SW 1271 (cell line): Measurements from ENCODE around the gene PRKCA.
"Not testable (repeated sequence)": the region's sequence is repeated elsewhere in the genome, so short reads cannot be mapped to it uniquely, and the experiment has no call there.

Experiments used
- DNase-seq, 2 experiments: peaks; one replicate each; lab custom pipeline; 2025; lab: John Stamatoyannopoulos, UW

Gene PRKCA

DNA sequence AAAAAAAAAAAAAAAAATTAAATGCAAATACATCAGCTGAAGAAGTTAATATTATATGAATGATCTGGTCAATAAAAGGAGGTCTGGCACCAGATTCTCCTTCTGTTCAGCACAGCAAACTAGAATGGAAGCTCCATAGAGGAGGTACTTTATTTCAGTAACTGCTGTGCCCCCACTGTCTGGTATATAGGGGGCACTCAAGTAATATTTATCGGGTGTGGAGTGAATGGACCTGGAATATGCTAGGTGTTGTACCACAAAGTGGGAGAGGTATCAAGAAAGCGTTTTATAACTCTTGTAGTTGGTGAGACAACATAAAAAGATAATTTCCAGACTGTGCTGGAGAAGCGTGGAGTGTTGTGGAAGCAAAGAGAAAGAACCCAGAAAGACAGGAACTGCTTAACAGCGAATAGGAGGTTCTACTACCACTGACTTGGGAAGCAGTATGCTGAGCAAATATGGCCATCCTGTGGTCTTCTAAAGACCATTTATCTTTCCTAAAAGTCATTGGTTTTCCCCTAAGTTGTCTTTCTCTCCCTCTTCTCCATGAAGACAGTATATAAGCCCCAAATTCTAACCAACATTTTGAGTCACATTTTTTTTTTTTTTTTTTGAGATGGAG is 12.2 kb upstream of the PRKCA start:
- peak in 1 of 2 experiments; percentile 12 for DNase-seq

DNA sequence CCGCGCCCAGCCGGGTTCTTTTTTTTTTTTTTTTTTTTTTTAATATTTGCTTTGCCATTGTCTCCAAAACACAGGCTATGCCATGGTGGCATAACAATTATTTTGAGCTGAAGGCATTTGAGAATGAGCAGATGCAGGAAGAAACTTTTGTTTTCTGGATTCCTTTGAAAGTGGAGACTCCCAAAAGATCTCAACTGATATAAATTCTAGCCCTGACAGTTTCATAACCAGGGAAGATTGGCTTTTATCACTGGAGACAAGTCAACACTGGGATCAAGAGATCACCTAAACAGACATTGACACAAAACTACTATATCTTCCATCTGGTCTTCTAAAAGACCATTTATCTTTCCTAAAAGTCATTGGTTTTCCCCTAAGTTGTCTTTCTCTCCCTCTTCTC is 10.1 kb upstream of the PRKCA start:
- DNase-seq: no peak

DNA sequence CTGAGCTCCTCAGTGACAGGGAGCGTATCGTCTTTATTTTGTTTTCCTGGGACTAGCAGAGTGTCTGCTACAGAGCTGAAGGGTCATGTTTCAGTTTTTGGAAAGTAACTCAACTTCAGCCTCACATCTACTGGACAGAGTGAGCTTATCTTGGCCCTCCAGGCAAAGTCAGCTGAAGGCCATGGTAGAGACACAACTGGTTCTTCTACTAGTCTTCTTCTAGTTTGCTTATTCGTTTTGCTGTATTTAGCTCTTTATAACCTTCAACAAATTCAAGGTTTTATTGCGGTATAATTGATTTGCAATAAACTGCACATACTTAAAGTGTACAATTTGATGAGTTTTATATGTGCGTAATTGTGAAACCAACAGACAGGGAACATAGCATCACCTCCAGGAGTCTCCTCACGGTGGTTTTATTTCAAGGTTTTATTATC is 6.1 kb upstream of the PRKCA start:
- no peak for DNase-seq

DNA sequence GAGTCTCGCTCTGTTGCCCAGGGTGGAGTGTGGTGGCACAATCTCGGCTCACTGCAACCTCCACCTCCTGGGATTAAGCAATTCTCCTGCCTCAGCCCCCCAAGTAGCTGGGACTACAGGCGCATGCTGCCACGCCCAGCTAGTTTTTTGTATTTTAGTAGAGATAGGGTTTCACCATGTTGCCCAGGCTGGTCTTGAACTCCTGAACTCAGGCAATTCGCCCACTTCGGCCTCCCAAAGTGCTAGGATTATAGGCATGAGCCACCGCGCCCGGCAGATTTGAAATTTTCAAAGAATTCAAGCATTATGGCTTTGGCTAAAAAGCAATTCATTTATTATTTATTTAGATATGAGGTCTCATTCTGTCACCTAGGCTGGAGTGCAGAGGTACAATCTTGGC is 5.0 kb upstream of the PRKCA start:
- DNase-seq: not testable (repeated sequence)

DNA sequence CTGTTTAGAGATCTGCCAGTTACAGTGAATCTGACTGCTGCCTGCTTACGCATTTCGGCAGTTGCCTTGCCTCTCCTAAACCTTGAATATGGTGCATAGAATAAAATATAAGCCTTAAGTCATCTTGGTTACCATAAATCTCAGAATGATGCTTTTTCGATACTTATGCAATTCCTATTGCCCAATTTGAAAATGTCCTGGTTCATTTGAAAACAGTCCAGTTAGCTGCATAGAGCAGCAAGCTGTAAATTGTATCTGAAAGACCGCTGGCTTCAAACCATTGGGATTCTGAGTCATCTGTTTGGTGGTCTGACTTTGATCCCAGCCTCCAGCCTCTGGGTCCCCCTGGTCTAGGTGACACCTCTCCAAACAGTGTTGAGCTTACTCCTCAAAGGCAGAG is 2.7 kb upstream of the PRKCA start:
- DNase-seq: no peak

DNA sequence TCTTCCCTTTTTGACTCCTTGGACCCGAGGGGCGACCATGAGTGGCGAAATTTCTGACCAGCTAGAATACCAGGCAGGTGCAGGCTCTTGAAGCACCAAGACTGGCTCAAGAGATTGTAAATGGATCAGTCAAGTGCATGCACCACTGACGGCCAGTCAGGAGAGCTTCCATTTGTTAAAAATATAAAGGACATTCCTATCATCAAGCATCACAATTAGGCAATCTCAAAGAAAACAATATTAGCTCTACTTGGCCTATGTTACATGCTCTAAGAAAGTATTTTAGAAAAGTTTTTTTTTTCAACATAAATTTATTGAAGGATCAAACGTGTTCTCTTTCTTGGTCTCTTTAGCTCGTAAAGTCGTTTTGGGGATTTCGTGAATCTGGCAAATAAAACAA is 1.5 kb upstream of the PRKCA start:
- DNase-seq: no peak

DNA sequence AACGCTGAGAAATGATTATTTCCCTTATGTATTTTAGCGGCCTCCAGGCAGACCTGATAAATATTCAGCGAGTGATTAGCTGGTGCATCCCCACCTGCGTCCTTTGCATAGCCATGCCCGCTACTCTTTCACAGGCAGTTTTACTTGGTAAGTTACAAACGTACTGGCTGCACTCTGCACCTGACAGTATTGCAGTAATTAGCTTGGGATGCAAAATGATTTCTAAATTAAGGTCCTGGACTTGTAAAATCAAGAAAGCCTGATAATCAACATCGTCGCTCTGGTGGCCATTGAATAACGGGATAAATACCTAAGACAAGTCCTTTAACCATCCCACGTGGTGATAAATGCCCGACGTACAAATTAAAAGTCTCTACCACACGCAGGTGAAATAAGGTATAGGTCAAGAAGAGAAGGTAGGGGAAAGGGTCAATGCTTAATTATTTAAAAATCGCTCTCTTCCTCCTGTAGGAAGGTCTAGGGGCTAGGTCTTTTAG is 998 bp upstream of the PRKCA start:
- no peak for DNase-seq

DNA sequence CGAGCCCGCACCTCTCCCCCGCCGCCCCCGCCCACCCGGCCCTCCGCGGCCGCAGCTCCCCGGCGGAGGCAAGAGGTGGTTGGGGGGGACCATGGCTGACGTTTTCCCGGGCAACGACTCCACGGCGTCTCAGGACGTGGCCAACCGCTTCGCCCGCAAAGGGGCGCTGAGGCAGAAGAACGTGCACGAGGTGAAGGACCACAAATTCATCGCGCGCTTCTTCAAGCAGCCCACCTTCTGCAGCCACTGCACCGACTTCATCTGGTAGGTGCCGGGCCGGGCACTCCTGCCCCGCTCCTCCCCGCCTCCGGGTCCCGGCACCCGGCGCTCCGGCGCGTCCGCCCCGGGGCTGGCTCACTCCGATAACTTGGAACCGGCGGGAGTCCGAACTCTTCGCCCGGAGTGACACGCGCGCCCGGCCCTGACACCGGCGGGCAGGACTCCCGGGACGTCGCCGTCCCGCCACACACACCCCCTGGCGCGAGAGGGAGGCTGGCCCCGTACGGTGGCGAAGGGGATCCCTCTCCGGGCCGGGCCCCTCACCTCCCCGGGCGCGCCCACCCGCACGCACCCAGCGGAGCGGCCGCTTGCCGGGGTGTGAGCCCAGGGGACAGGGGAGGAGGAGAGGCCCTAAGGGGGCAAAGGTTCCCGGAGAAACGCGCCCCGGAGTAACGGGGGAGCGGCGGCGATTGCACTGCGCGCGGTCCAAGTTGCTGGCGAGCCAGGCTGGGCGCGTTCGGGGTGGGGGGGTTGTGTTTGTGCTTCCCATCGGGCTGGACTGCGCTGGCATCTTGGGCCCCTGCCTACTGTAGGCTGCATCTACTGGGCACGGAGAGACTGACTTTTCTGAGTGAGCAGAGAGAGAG is 581 bp downstream of the PRKCA start:
- peak; percentile 40 to 70 for DNase-seq

DNA sequence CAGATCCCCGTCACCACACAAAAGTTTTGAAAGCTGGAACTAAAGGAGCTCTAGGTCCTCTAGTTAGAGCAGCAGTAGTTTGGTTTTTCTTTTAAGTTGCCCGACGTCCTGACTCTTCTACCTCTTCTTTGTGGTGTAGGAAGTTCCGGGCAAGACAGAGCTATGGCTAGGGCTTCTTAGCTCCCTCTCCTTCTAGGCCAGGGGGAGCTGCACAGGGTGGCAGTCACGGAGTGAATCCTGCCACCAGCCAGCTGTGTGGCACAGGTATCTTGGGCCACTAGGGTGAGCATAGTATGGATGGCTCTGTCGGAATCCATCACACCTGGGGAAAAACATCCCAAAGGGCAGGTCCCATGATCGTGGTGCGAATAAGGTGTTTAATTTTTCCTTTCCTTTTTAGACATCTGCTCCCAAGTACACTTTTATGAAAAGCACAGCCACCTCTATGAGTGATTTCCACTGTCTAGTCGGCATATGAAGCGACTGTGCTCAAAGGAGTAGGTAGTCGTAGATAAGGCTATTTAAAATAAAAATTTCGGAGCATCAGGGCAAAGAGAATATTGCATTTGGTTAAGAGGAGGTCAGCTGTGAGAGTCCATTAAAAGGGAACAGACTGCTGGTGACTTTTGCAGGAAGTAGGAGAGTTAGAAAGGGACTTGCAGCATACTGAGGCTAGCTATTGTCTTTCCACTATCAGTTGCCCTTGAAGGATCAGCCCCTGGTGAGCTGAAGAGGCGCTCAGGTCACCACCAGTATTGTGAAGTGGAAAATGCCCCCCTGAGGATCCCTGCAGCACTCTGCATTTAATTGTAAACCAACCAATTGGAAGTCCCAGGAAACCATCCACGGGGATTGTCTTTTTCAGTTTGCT is 2.1 kb downstream of the PRKCA start:
- DNase-seq: peak; percentile 28 to 74

DNA sequence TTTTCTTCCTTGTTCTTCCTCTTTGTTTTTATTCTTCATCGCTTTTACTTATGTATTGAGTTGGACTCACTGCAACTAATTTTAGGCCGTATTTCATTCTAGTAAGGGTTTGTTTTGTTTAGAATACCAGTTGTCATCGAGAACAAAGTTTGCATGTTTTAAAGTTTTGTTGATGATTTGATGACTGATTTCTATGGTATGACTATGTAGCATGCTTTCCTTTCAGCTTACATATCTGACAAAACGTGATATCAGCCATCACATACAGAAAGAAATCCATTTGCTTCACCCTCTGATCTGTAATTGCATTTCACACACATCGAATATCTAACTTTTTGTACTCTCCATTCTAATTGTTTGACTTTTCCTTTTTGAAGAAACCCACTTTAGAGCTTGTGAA is 4.0 kb downstream of the PRKCA start:
- DNase-seq: no peak

DNA sequence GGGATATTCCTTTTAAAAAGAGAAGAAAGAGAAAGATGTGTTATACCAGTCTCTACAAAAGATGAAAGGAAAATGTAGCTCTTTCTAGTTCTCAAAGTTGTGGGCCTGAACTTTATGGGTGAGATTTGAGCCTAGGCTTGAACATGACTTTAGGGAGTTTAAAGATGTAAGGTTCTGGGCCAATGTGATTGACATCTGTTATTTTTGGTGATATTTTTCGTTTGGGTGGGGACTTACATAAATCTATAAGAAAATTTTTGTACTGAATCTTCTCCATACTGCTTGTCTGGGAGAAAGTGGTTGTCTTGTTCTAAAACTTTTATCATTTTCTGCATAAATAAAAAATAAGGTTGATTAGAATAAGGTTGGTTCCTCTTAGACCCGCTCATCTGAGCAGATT is 4.8 kb downstream of the PRKCA start:
- DNase-seq: no peak

DNA sequence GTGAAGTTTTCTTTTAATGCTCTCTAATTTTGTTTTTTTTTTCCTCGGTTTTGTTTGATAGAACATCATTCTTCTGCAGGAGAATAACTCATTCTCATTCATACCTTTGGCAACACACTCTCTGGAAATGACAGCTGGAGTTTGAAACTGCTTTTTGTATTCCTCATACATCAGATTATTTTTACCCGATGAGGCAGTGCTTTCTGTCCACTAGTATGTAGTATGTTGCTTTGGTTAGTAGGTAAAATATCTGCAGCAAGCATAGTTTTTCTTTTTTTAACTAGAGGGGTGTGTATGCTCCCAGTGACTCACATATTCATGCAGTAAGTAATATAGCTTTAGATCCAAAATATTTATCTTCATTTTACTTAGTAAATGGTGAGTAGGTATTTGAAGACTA is 6.4 kb downstream of the PRKCA start:
- DNase-seq: no peak

DNA sequence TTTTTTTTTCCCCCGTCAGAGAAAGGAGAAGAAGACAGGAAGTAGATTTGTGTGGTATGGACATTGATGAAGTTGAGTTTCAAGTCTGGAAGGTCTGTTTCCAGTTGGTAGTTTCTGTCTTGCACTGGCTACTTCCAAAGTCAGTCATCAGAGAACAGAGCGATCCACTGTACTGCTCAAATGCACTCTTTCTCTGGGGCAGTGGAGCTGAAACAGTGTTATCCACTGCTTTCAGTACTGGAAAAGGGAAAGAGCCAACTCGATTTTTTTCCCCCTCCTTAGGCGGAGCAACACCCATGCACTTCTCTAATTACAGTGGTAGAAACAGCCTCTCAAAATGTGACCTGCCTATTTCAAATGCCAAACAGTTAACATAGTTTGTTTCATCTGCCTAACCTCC is 7.4 kb downstream of the PRKCA start:
- no peak for DNase-seq

DNA sequence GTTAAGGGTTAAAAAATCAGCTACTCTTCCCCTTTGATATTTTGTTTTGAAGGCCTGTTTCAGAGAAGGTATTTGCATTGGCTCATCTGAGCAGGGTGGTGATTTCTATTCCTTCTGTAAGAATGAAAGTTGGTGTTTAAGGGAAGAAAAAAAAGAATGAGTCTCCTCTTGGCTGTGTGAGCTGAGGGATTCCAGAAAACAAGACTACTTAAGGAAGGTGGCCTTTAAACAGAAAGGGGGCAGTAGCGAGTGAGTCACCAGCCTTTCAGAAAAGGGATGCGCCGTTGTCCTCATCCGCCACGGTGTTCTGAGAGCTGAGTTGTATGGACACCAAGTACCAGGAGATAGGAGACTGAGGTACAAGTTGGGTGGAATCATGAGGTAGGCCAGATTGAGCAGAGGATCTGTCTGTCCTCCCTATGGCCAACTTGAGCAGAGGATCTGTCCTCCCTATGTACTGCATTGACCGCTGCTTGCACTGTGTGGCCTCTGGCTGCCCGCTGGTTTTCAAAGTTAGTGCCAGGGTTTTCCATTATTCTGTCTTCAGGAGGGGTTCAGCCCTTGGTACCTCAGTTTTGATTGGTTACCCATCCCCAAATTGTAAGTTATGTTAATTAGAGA is 8.2 kb downstream of the PRKCA start:
- no peak for DNase-seq

DNA sequence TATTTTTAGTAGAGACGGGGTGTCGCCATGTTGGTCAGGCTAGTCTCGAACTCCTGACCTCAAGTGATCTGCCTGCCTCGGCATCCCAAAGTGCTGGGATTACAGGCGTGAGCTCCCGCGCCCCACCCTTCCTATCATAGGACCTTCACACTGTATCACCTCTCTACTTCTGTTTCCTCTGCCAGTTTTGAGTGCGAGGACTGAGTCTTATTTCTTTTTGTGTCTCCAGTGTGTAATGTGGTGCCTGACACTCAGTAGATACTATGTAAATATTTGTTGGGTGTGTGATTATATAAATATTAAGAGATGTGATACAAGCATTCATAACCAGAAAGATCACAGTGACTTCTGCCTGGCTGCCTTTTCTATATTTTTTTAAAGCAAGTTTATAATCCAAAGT is 10.5 kb downstream of the PRKCA start:
- DNase-seq: no peak

DNA sequence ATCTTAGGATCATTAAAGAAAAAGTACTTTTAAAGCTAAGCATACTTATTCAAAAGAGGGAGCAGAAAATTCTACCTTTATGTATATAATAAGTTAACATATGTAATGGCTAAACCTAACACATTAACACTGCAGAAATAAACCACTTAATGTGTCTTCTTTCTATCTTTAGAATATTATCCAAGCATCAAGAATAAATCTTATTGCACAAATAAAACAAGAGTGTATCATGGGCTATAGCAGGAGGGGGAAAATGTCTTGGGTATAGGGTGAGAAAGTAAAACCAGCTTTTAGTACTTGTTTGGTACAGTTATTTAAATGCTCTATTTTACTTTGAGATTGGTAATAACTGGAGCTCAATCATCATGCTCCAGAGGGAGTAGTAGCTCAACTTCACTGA is 10.9 kb downstream of the PRKCA start:
- no peak for DNase-seq

DNA sequence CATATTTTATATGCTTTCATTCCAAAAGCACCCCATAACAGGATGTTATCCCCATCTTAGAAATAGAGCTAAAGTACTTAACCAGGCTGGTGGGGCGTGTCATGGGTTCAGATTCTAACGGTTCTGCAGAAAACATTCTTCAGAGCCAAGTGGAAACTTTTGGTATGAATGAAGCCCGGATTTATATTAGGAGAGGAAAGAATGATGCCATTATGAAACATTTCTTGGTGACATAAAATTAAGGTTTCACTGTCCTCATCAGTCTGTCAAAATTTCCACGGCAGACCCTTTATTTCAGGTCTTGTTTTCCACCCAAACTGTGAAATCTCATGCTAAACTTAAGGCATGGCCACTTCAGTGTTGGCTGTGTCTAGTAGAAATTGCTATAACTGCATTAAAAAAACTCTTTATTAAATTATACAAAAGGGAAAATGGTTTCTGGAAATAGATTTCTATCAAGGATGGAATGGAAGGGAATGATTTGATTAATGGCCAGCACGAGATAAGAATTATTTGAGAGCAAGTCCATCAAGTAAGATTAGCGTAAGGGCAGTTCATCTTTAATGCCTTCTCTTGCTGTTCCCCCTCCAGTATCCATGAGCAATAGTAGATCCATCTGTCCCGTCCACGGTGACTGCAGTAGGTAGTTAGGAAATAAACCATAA is 11.7 kb downstream of the PRKCA start:
- no peak for DNase-seq

DNA sequence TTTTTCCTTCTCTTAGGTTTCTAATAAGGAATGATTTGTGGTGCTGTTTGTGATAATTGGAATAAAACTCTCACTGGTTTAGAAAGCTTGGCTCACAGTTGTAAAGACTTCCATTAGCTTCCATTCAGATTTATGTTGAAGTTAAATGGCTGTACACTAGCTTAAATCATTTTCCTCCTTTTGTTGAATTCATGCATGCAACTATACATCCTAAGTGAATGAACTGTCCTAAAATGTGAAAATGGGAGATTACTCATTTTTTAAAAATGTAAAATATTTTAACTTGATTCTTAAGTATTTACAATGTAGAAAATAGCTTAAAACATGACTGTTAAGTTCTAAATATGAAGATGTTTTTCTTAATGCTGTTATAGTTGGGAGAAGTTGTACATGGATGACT is 15.2 kb downstream of the PRKCA start:
- no peak for DNase-seq

DNA sequence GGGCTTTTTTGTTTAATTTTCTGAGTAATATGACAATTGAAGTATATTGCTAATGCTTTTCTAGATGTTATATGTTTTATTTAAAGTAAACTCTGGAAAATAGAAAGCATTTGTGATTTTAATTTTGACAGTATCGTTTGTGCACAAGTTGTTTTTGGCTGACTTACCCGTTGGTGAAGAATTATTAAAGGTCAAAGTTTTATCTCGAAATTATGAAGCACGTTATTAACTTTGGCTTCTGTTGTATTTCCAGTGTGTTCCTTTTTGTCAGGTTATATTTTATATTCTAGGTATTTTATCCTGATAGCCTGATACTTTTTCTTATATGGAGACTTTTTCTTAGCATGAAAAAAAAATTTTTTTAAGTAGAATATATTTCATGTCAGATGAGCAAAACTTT is 16.8 kb downstream of the PRKCA start:
- DNase-seq: no peak

DNA sequence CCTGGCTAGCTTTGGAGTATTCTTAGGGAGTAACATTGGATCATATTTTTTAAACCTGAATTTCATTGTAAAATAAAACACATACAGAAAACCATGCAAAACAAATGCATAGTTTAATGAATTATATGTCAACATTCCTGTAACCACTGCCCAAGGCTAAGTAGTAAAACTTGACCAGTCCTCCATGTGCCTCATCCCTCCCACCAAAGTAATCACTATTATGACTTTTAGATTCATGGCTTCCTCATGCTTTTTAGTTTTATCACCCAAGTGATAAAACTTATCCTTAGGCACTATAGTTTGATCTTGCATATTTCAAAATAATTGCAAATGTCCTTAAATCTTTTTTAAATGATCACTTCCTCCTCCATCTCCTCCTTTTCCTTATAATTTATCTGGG is 20.4 kb downstream of the PRKCA start:
- DNase-seq: no peak

DNA sequence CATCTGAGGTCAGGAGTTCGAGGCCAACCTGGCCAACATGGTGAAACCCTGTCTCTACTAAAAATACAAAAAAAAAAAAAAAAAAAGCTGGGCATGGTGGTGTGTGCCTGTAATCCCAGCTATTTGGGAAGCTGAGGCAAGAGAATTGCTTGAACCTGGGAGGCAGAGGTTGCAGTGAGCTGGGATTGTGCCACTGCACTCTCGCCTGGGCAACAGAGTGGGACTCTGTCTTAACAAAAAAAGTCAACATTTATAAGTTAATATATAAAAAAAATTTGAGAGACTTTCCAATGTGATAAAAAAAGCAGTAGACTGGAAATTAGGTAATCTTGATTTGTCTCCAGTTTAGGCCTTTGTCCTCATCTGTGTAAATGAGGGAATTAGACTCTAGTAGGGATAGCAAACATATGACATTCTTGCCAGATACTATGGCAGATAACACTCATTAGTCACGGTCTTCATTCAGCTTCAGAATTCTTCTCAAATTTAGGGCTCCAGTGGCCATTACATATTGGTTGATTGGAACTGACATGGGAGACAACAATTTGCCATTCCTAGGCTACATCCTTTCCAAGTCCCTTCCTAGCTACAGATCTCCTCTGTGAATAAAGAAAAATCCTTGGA is 22.1 kb downstream of the PRKCA start:
- DNase-seq: not testable (repeated sequence)
